ENCODE data around the gene VRK3. TPM values are rescaled to one million over a fixed set of nuclear protein-coding genes. Genes with fewer than 3 reads are reported as not detected.

Gene VRK3
- total RNA-seq, 1 experiment from 2014 or later: 44.4 TPM

GRCh38 chr19:49952906-49953305 lies 72.3 kb downstream of the VRK3 start:
- no TSS peak for BruUV-seq (replicated peaks)
- CTCF ChIA-PET: no interaction called here
- Histone ChIP-seq H3K4me3 (ENCODE audit: low read depth, low read length, poor library complexity, severe bottlenecking) (no peak overlapping the region), H3K4me1 (ENCODE audit: insufficient read depth, low read length, poor library complexity, severe bottlenecking) (no peaks in the 10 kb centered on the region), H3K36me3 (ENCODE audit: insufficient read depth, low read length, poor library complexity, severe bottlenecking) (no peaks in the 10 kb centered on the region), H3K27ac (ENCODE audit: low read depth, low read length, poor library complexity, severe bottlenecking) (no peak overlapping the region), H3K27me3 (replicated peaks; ENCODE audit: insufficient read depth, low read depth, low read length, poor library complexity) (no peaks in the 10 kb centered on the region), H3K9me3 (ENCODE audit: low read depth, low read length, poor library complexity, severe bottlenecking) (no peaks in the 10 kb centered on the region)
- POLR2A ChIA-PET (ENCODE audit: low non-redundant PET): no interaction called here
- TF ChIP-seq CTCF (conservative IDR thresholded peaks at IDR 0.05; ENCODE audit: low read depth, low read length): no peak
- TF ChIP-seq EZH2 (IDR thresholded peaks at IDR 0.05; ENCODE audit: borderline replicate concordance, low read depth, low read length, poor library complexity, severe bottlenecking): no peak
- intact Hi-C loops (cut with micrococcal nuclease; ENCODE audit: unreplicated experiment): no loop called here
- no peak for DNase-seq (ENCODE audit: low spot score)

DNA sequence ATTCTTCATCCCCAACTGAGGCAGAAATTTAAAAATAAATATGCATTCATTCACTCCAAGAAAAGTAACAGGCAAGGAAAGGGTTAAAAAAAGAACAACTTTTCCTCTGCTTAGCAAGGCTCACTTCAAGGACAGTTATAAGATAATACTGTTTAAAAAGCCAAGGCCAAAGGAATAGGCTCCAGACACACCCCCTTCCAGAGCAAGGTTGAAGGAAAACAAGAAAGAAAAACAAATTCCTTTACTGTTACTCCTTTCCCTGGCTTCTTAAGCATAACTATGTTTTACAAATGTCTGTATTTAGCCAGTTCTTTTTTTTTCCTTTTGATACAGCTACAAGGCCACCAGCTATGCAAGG lies 72.7 kb downstream of the VRK3 start:
- Histone ChIP-seq H3K4me3 (ENCODE audit: low read depth, low read length, poor library complexity, severe bottlenecking) (no peak overlapping the region), H3K9me3 (ENCODE audit: low read depth, low read length, poor library complexity, severe bottlenecking) (no peaks in the 10 kb centered on the region), H3K36me3 (ENCODE audit: insufficient read depth, low read length, poor library complexity, severe bottlenecking) (no peaks in the 10 kb centered on the region), H3K27ac (ENCODE audit: low read depth, low read length, poor library complexity, severe bottlenecking) (no peak overlapping the region), H3K4me1 (ENCODE audit: insufficient read depth, low read length, poor library complexity, severe bottlenecking) (no peaks in the 10 kb centered on the region), H3K27me3 (replicated peaks; ENCODE audit: insufficient read depth, low read depth, low read length, poor library complexity) (no peaks in the 10 kb centered on the region)
- ChIA-PET POLR2A (ENCODE audit: low non-redundant PET) (no interaction called here), CTCF (no interaction called here)
- intact Hi-C loops (cut with micrococcal nuclease; ENCODE audit: unreplicated experiment): no loop called here
- BruUV-seq (replicated peaks): no TSS peak
- TF ChIP-seq EZH2 (IDR thresholded peaks at IDR 0.05; ENCODE audit: borderline replicate concordance, low read depth, low read length, poor library complexity, severe bottlenecking) (no peak), CTCF (conservative IDR thresholded peaks at IDR 0.05; ENCODE audit: low read depth, low read length) (no peak)
- DNase-seq (ENCODE audit: low spot score): no peak

DNA sequence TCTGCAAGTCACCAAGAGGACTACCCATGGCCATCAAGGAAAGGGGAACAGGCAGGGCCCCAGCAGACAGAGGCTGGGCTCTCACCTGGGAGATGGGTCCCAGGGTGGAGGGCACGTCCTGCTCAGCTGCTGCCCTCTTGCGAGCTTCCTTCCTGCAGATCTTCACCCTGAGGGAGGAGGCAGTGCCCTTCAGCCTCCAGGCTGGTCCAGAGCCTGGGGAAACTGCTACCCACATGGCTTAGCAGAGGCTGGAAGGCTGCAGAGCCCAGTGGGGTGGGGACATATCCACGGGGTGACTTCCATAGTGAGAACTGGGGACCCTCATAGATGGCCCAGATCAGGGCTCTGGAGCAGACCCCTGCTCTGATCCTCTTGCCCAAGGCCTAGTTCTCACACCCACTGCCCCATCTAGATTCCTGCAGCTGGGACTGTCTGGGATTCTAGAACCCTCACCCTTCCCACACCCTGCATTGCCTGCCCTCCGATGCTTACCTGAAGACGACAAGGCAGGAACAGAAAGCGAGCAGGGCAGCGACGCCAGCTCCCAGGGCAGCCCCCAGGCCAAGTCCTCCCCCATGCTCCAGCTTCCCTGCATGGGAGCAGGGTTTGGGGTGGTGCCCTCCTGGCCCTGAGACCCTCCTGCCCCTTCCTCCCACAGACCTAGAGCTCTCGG lies 73.2 kb downstream of the VRK3 start:
- no TSS peak for BruUV-seq (replicated peaks)
- no peak for DNase-seq (ENCODE audit: low spot score)
- TF ChIP-seq CTCF (conservative IDR thresholded peaks at IDR 0.05; ENCODE audit: low read depth, low read length) (no peak), EZH2 (IDR thresholded peaks at IDR 0.05; ENCODE audit: borderline replicate concordance, low read depth, low read length, poor library complexity, severe bottlenecking) (no peak)
- Histone ChIP-seq H3K27me3 (replicated peaks; ENCODE audit: insufficient read depth, low read depth, low read length, poor library complexity) (no peaks in the 10 kb centered on the region), H3K4me3 (ENCODE audit: low read depth, low read length, poor library complexity, severe bottlenecking) (no peak overlapping the region), H3K36me3 (ENCODE audit: insufficient read depth, low read length, poor library complexity, severe bottlenecking) (no peaks in the 10 kb centered on the region), H3K9me3 (ENCODE audit: low read depth, low read length, poor library complexity, severe bottlenecking) (no peaks in the 10 kb centered on the region), H3K4me1 (ENCODE audit: insufficient read depth, low read length, poor library complexity, severe bottlenecking) (no peaks in the 10 kb centered on the region), H3K27ac (ENCODE audit: low read depth, low read length, poor library complexity, severe bottlenecking) (no peak overlapping the region)
- intact Hi-C loops (cut with micrococcal nuclease; ENCODE audit: unreplicated experiment): no loop called here
- ChIA-PET CTCF (no interaction called here), POLR2A (ENCODE audit: low non-redundant PET) (no interaction called here)

Data from A673 (cell line).